Osteoblast (primary cell): ENCODE measurements around the gene RASA3. TPM values are rescaled to one million over a fixed set of nuclear protein-coding genes. Genes with fewer than 3 reads are reported as not detected.

ENCODE experiments used
- DNase-seq: peaks from one replicate; pipeline ENCODE4 v3.0.0; 2011; ENCODE audit warnings: low spot score, mixed read lengths; ENCODE audit not compliant: insufficient read length; ENCODE audit errors: missing footprints
- H2AFZ ChIP-seq: 2 replicates; pipeline ENCODE4 v1.6.0; 2011; ENCODE audit warnings: mild to moderate bottlenecking, low read length
- H3K27ac ChIP-seq: 2 replicates; pipeline ENCODE4 v1.5.1; 2011; ENCODE audit warnings: mild to moderate bottlenecking, low read depth, low read length, moderate library complexity
- H3K27me3 ChIP-seq: 2 replicates; pipeline ENCODE4 v1.6.0; 2012; ENCODE audit warnings: mild to moderate bottlenecking, control low read depth, inconsistent platforms, low read length, moderate library complexity; ENCODE audit not compliant: insufficient read depth
- H3K36me3 ChIP-seq: 2 replicates; pipeline ENCODE4 v1.5.1; 2011; ENCODE audit warnings: mild to moderate bottlenecking, low read length, control low read depth, moderate library complexity; ENCODE audit not compliant: insufficient read depth
- H3K4me1 ChIP-seq: 2 replicates; pipeline ENCODE4 v1.5.1; 2011; ENCODE audit warnings: mild to moderate bottlenecking, low read length, control low read depth, moderate library complexity; ENCODE audit not compliant: insufficient read depth
- H3K4me2 ChIP-seq: 2 replicates; pipeline ENCODE4 v1.6.0; 2011; ENCODE audit warnings: mild to moderate bottlenecking, low read length; ENCODE audit not compliant: insufficient read depth
- H3K4me3 ChIP-seq: fragments of 200-600 bp; sonication (generic); 3 replicates; pipeline ENCODE4 v1.5.1; 2012; ENCODE audit warnings: mild to moderate bottlenecking, low read length, inconsistent platforms; ENCODE audit not compliant: insufficient read depth
- H3K79me2 ChIP-seq: 2 replicates; pipeline ENCODE4 v1.6.0; 2012; ENCODE audit warnings: mild to moderate bottlenecking, low read length, control low read depth, inconsistent platforms; ENCODE audit not compliant: insufficient read depth
- H3K9me3 ChIP-seq: 2 replicates; pipeline ENCODE4 v1.5.1; 2011; ENCODE audit warnings: low read depth, low read length, control low read depth
- H4K20me1 ChIP-seq: 2 replicates; pipeline ENCODE4 v1.6.0; 2012; ENCODE audit warnings: mild to moderate bottlenecking, low read length, control low read depth; ENCODE audit not compliant: insufficient read depth
- CTCF ChIP-seq: IDR thresholded peaks from 2 replicates; pipeline ENCODE4 v1.5.1; 2011; ENCODE audit warnings: mild to moderate bottlenecking, low read depth, low read length, moderate library complexity; ENCODE audit errors: extremely low read depth
- total RNA-seq: library from RNA; depleted of rRNA; stranded (reverse); fragments of >200 nt; gene quantifications from 2 replicates; pipeline ENCODE4 v1.2.3, GENCODE V29; 2012

RASA3 gene
- total RNA-seq, 1 donor: 41.3 TPM

GRCh38 chr13:113958373-113958772 lies 174.1 kb downstream of the RASA3 start:
- H3K9me3 ChIP-seq: no peaks in the 10 kb centered on the region
- no peaks in the 10 kb centered on the region for H3K79me2 ChIP-seq
- H3K4me2 ChIP-seq: no peak overlapping the region
- DNase-seq: no peak
- H3K4me1 ChIP-seq: no peaks in the 10 kb centered on the region
- TF ChIP-seq CTCF: no peak
- H3K27ac ChIP-seq: no peak overlapping the region
- H3K4me3 ChIP-seq: no peak overlapping the region
- H3K27me3 ChIP-seq: no peaks in the 10 kb centered on the region
- no peaks in the 10 kb centered on the region for H4K20me1 ChIP-seq
- H2AFZ ChIP-seq: no peak overlapping the region
- H3K36me3 ChIP-seq: peaks cover 12% of the 10 kb centered on the region

GRCh38 chr13:113956571-113956970 lies 175.9 kb downstream of the RASA3 start:
- H3K27me3 ChIP-seq: no peaks in the 10 kb centered on the region
- no peak overlapping the region for H3K4me3 ChIP-seq
- H3K79me2 ChIP-seq: no peaks in the 10 kb centered on the region
- H2AFZ ChIP-seq: no peak overlapping the region
- no peaks in the 10 kb centered on the region for H3K4me1 ChIP-seq
- peaks cover 12% of the 10 kb centered on the region for H3K36me3 ChIP-seq
- H3K4me2 ChIP-seq: no peak overlapping the region
- TF ChIP-seq CTCF: no peak
- H4K20me1 ChIP-seq: no peaks in the 10 kb centered on the region
- no peak for DNase-seq
- H3K27ac ChIP-seq: no peak overlapping the region
- H3K9me3 ChIP-seq: no peaks in the 10 kb centered on the region

GRCh38 chr13:113955691-113956090 lies 176.7 kb downstream of the RASA3 start:
- Histone ChIP-seq H3K79me2 (no peaks in the 10 kb centered on the region), H3K4me3 (no peak overlapping the region), H3K27ac (no peak overlapping the region), H3K4me2 (no peak overlapping the region), H3K36me3 (peaks cover 12% of the 10 kb centered on the region), H3K4me1 (no peaks in the 10 kb centered on the region), H2AFZ (no peak overlapping the region), H4K20me1 (peaks cover 2% of the 10 kb centered on the region), H3K9me3 (no peaks in the 10 kb centered on the region), H3K27me3 (no peaks in the 10 kb centered on the region)
- no peak for TF ChIP-seq CTCF
- DNase-seq: no peak

GRCh38 chr13:113955235-113955634 lies 177.2 kb downstream of the RASA3 start:
- no peaks in the 10 kb centered on the region for H3K27me3 ChIP-seq
- peaks cover 12% of the 10 kb centered on the region for H3K36me3 ChIP-seq
- H3K9me3 ChIP-seq: no peaks in the 10 kb centered on the region
- H3K4me3 ChIP-seq: no peak overlapping the region
- peaks cover 2% of the 10 kb centered on the region for H4K20me1 ChIP-seq
- DNase-seq: no peak
- H3K4me1 ChIP-seq: no peaks in the 10 kb centered on the region
- no peak overlapping the region for H3K27ac ChIP-seq
- H2AFZ ChIP-seq: no peak overlapping the region
- no peak for TF ChIP-seq CTCF
- H3K79me2 ChIP-seq: no peaks in the 10 kb centered on the region
- no peak overlapping the region for H3K4me2 ChIP-seq
